Measurements from ENCODE around the gene NXPH3.

The NXPH3 gene

DNA sequence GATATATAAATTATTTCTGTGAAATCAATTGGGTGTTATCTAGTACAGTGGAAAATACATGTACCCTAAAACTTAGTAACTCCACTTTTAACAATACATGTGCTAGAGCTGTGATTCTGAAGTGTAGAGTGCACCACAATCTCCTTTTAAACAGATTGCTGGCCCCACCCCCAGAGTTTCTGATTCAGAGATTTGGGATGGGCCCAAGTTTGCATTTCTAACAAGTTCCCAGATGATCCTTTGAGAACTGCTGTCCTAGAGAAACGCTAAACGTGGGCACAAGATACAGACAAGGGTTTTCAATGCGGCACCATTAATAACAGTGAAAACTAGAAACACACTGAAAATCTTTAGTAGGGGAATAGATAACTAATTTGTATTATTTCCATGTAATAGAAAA is 49.2 kb downstream of the NXPH3 start:
- DNase-seq (ENCODE audit: low read depth) = no peak
- TF ChIP-seq, protein P1, sequence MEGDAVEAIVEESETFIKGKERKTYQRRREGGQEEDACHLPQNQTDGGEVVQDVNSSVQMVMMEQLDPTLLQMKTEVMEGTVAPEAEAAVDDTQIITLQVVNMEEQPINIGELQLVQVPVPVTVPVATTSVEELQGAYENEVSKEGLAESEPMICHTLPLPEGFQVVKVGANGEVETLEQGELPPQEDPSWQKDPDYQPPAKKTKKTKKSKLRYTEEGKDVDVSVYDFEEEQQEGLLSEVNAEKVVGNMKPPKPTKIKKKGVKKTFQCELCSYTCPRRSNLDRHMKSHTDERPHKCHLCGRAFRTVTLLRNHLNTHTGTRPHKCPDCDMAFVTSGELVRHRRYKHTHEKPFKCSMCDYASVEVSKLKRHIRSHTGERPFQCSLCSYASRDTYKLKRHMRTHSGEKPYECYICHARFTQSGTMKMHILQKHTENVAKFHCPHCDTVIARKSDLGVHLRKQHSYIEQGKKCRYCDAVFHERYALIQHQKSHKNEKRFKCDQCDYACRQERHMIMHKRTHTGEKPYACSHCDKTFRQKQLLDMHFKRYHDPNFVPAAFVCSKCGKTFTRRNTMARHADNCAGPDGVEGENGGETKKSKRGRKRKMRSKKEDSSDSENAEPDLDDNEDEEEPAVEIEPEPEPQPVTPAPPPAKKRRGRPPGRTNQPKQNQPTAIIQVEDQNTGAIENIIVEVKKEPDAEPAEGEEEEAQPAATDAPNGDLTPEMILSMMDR (IDR thresholded peaks at IDR 0.05; ENCODE audit: low read depth, low read length, missing control alignments) = no peak
- no peak overlapping the region for H3K4me3 ChIP-seq (ENCODE audit: low read depth, low read length)

DNA sequence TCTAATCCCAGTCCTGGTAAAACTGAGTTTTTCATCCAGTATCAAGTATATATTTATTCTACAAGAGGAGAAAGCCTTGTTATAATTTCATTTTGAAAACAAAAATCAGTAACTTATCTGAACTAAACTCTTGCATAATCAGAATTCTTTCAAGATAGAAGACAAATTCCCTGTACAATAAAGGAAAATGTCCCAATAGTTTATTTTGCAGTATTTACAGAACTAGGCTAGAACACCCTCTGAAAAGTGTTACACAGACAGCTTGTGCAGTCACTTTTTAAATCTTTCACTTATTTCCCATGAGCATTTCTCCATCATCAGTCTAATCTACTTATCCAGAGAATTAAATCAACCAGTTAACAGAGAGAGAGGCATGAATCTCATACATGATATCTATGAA is 53.8 kb downstream of the NXPH3 start:
- no peak for DNase-seq (ENCODE audit: low read depth)
- TF ChIP-seq, protein P1 (IDR thresholded peaks at IDR 0.05; ENCODE audit: low read depth, low read length, missing control alignments) = no peak

DNA sequence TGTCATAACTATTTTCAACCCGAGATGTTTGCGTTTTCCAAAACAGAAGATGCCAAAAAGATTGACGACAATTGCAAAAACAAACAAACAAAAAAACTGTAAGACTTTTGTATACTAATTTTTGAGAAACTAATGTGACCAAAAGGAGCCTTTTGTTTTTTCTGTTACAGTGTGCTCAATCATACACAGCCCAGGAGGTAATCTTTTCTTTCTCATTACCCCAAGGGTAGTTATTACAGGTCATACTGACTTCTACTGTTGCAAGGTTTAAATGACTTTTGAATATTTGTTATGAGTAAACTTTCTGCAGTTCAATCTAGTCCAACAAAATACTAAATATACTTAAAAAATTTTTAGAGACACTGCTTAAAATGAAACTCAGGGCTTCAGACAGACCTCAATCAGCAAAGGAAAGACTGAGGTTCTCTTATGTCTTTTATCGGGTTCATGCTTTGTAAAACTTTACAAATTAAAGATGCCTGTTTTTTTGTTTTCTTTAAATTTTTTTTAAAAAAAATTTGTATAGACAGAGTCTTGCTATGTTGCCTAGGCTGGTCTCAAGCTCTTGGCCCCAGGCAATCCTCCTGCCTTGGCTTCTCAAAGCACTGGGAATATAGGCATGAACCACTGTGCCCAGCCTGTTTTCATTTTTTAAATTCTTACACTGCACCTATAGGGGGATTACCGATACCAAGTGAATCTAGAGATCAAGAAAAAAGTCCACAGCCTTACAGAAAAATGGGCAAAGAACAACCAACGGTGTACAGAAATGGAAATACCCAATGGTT is 54.6 kb downstream of the NXPH3 start:
- TF ChIP-seq, protein P1 (IDR thresholded peaks at IDR 0.05; ENCODE audit: low read depth, low read length, missing control alignments) = no peak
- no peak overlapping the region for H3K4me3 ChIP-seq (ENCODE audit: low read depth, low read length)
- DNase-seq (ENCODE audit: low read depth) = no peak

More for the DNA sequence above, 53.8 kb downstream of the NXPH3 start:
- no peak overlapping the region for H3K4me3 ChIP-seq (ENCODE audit: low read depth, low read length)

DNA sequence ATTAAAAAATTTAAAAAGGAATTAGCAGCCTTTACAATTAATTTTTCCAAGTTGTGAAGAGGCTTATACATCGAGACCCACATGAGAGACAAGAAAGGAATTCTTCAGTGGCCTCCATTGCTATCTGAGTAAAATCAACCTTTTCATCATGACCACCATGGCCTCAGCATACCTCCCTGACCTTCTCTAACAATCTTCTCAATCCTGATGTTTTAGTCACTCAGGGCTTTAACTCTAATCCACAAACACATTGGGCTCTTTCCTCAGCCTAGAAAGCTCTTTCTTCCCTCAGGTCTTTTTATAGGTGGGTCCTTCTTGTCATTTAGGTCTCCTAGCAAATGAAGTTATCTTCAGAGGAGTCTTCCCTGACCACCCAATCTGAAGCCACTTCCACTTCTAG is 55.8 kb downstream of the NXPH3 start:
- no peak for DNase-seq (ENCODE audit: low read depth)
- no peak overlapping the region for H3K4me3 ChIP-seq (ENCODE audit: low read depth, low read length)
- TF ChIP-seq, protein P1 (IDR thresholded peaks at IDR 0.05; ENCODE audit: low read depth, low read length, missing control alignments) = no peak

All from GM12864 (cell line).